HG02798 (cell line): ENCODE data around the gene PPP1R10.
"Not testable (repeated sequence)": the region's sequence is repeated elsewhere in the genome, so short reads cannot be mapped to it uniquely, and the experiment has no call there.

Experiments
- ATAC-seq: cut with Tn5 transposase; IDR thresholded peaks from one replicate; pipeline ENCODE4 v1.9.1; 2021; ENCODE audit warnings: mild to moderate bottlenecking; ENCODE audit not compliant: unreplicated experiment, poor library complexity

PPP1R10 gene

GRCh38 chr6:30616811-30617564 lies at the start of gene PPP1R10:
TSS of gene PPP1R10 (minus strand) at chr6:30617243. CDS start at chr6:30609944, 7,299 bp downstream.
- ATAC-seq, result peak; percentile 86

GRCh38 chr6:30666300-30666699 lies 49.3 kb upstream of the PPP1R10 start:
- ATAC-seq, result not testable (repeated sequence)

GRCh38 chr6:30664994-30665767 lies 48.1 kb upstream of the PPP1R10 start:
- ATAC-seq, result no peak

GRCh38 chr6:30657922-30658321 lies 40.9 kb upstream of the PPP1R10 start:
- ATAC-seq, result not testable (repeated sequence)

GRCh38 chr6:30657454-30657853 lies 40.4 kb upstream of the PPP1R10 start:
- no peak for ATAC-seq

- ATAC-seq, result no peak
Observed at GRCh38 chr6:30656513-30656912, 39.5 kb upstream of the PPP1R10 start.

- ATAC-seq, result no peak
Observed at GRCh38 chr6:30655743-30656094, 38.7 kb upstream of the PPP1R10 start.

- no peak for ATAC-seq
Observed at GRCh38 chr6:30654798-30655742, 38.0 kb upstream of the PPP1R10 start.

- ATAC-seq, result no peak
Observed at GRCh38 chr6:30651143-30651542, 34.1 kb upstream of the PPP1R10 start.

GRCh38 chr6:30647242-30648116 lies 30.4 kb upstream of the PPP1R10 start:
- peak; percentile 72 for ATAC-seq

GRCh38 chr6:30646450-30647241 lies 29.6 kb upstream of the PPP1R10 start, which contains the start of gene C6orf136:
TSS of gene C6orf136 (plus strand) at chr6:30647133. CDS start at chr6:30647232, 99 bp downstream.
- peak; percentile 65 for ATAC-seq

GRCh38 chr6:30645989-30646388 lies 28.9 kb upstream of the PPP1R10 start:
- ATAC-seq, result no peak

GRCh38 chr6:30644769-30645168 lies 27.7 kb upstream of the PPP1R10 start:
- ATAC-seq, result no peak

- ATAC-seq, result no peak
Observed at GRCh38 chr6:30643656-30644055, 26.6 kb upstream of the PPP1R10 start.

- ATAC-seq, result no peak
Observed at GRCh38 chr6:30641048-30641447, 24.0 kb upstream of the PPP1R10 start.

- ATAC-seq, result no peak
Observed at GRCh38 chr6:30640481-30640880, 23.4 kb upstream of the PPP1R10 start.

- no peak for ATAC-seq
Observed at GRCh38 chr6:30635834-30636233, 18.8 kb upstream of the PPP1R10 start.

- ATAC-seq, result peak; percentile 93
Observed at GRCh38 chr6:30626484-30627366, 9.7 kb upstream of the PPP1R10 start, which contains the start of gene ATAT1. TSS of gene ATAT1 (plus strand) at chr6:30626874.
